Transverse colon (tissue), 4 donors: ENCODE measurements around the gene PROK2. TPM values are rescaled to one million over a fixed set of nuclear protein-coding genes. Genes with fewer than 3 reads are reported as not detected.

Experiments
- DNase-seq: peaks from one replicate; pipeline ENCODE4 v3.0.0-alpha.2; 2019
- H3K27ac ChIP-seq, 4 donors: fragments of 200-600 bp; sonication (generic); 2 replicates each; pipeline ENCODE4 v1.5.1; 2016 to 2018; ENCODE audit warnings: inconsistent platforms in 4 of 4
- H3K27me3 ChIP-seq: fragments of 200-600 bp; sonication (generic); 2 replicates; pipeline ENCODE4 v1.5.1; 2017; ENCODE audit warnings: inconsistent platforms
- H3K36me3 ChIP-seq, 4 donors: fragments of 200-600 bp; sonication (generic); 2 replicates each; pipeline ENCODE4 v1.5.1; 2017 to 2019; ENCODE audit warnings: inconsistent platforms in 4 of 4
- H3K4me1 ChIP-seq, 4 donors: fragments of 200-600 bp; sonication (generic); 2 replicates each; pipeline ENCODE4 v1.5.1; 2017 to 2020; ENCODE audit warnings: inconsistent platforms in 4 of 4
- H3K4me3 ChIP-seq, 4 donors: fragments of 200-600 bp; sonication (generic); 1 replicate in 1 of 4; 2 replicates in 3 of 4; pipeline versions ENCODE4 v1.5.1 to v1.6.1; 2017 to 2019; ENCODE audit warnings: inconsistent platforms in 4 of 4
- H3K9me3 ChIP-seq, 2 donors: fragments of 200-600 bp; sonication (generic); 2 replicates each; pipeline ENCODE4 v1.5.1; 2017 to 2019; ENCODE audit warnings: inconsistent platforms in 2 of 2
- EP300 ChIP-seq: sonication (generic); formaldehyde crosslinking; IDR thresholded peaks from one replicate; pipeline ENCODE4 v1.6.1; 2017; ENCODE audit warnings: antibody characterized with exemption, low read depth
- POLR2A ChIP-seq: fragments of 450-650 bp; IDR thresholded peaks from one replicate; pipeline ENCODE4 v1.6.1; 2016; ENCODE audit warnings: antibody characterized with exemption, mild to moderate bottlenecking, moderate library complexity
- POLR2AphosphoS5 ChIP-seq, 3 donors: sonication (generic); formaldehyde crosslinking; IDR thresholded peaks; one replicate each; pipeline ENCODE4 v1.6.1; 2016; ENCODE audit warnings: antibody characterized with exemption in 3 of 3
- WGBS, 2 donors: methylation state at CpG; one replicate each; pipeline ENCODE4 v1.1.5; 2018; ENCODE audit warnings: low coverage in 1 of 2; 5-methylcytosine and 5-hydroxymethylcytosine counted together
- in situ Hi-C, 4 donors: fragments of 200-750 bp; cut with MboI; loops; one replicate each; pipeline versions ENCODE4 v1.15.0 to v1.15.1; 2017; ENCODE audit warnings: low sequenced_read_pairs in 3 of 4, low pct_ligation_motif_present in 1 of 4, low pct_unique_long_range_greater_than_20kb in 1 of 4
- intact Hi-C: fragments of 100-400 bp; cut with DNase I; formaldehyde crosslinking; loops from one replicate; pipeline ENCODE4 v1.15.1; 2023; ENCODE audit warnings: low total_unique reads
- total RNA-seq, 4 donors: library from RNA; depleted of rRNA; stranded (reverse); fragments of >200 nt; gene quantifications; one replicate each; pipeline ENCODE4 v1.1.0, GENCODE V29; 2016
- TF ChIP-seq, protein P1 (sequence below), 5 experiments: fragments of 200-600 bp in 3 of 5; fragments of 450-650 bp in 2 of 5; sonication (generic) in 3 of 5; IDR thresholded peaks; 1 replicate in 2 of 5; 2 replicates in 3 of 5; pipeline ENCODE4 v1.5.1; 2016 to 2017; ENCODE audit warnings: antibody characterized with exemption in 5 of 5, inconsistent platforms in 3 of 5, mild to moderate bottlenecking in 2 of 5, moderate library complexity in 1 of 5

Gene PROK2
- total RNA-seq, 4 donors from 2014 or later, result not detected

DNA sequence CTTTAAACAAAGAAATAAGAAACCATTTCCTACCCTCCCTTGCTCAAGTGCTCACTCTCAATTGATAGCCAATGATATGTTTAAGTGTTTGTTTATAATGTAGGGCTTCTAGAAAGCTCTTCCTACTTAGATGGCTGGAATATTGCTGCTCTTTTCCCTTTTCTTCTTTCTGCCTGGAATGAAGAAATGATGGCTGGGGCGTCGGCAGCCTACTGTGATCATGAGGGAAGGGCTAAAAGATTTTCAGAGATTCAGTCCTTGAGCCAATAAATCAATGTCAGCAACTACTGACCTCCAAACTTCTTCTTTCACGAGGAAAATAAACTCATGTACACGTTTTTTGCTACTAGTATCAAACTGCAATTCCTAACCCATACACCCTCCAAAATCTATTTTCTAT lies 33.3 kb downstream of the PROK2 start:
- intact Hi-C loops, result no loop called here
- H3K9me3 ChIP-seq, result no peaks in the 10 kb centered on the region
- no peak for DNase-seq
- TF ChIP-seq EP300, result no peak
- TF ChIP-seq POLR2A, result no peak
- TF ChIP-seq, protein P1, sequence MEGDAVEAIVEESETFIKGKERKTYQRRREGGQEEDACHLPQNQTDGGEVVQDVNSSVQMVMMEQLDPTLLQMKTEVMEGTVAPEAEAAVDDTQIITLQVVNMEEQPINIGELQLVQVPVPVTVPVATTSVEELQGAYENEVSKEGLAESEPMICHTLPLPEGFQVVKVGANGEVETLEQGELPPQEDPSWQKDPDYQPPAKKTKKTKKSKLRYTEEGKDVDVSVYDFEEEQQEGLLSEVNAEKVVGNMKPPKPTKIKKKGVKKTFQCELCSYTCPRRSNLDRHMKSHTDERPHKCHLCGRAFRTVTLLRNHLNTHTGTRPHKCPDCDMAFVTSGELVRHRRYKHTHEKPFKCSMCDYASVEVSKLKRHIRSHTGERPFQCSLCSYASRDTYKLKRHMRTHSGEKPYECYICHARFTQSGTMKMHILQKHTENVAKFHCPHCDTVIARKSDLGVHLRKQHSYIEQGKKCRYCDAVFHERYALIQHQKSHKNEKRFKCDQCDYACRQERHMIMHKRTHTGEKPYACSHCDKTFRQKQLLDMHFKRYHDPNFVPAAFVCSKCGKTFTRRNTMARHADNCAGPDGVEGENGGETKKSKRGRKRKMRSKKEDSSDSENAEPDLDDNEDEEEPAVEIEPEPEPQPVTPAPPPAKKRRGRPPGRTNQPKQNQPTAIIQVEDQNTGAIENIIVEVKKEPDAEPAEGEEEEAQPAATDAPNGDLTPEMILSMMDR (IDR thresholded peaks at IDR 0.05), result no peak
- TF ChIP-seq POLR2AphosphoS5 (IDR thresholded peaks at IDR 0.05), result no peak
- peaks cover 39% of the 10 kb centered on the region for H3K27me3 ChIP-seq
- no peak overlapping the region for H3K4me3 ChIP-seq
- in situ Hi-C loops, result no loop called here
- no peak overlapping the region for H3K27ac ChIP-seq
- H3K36me3 ChIP-seq, result no peaks in the 10 kb centered on the region
- peaks cover 0 to 4% (median 2%) of the 10 kb centered on the region in 4 donors for H3K4me1 ChIP-seq
- WGBS, 2 donors, result 92 to 93% methylated on average over 4 of the region's 4 CpGs

DNA sequence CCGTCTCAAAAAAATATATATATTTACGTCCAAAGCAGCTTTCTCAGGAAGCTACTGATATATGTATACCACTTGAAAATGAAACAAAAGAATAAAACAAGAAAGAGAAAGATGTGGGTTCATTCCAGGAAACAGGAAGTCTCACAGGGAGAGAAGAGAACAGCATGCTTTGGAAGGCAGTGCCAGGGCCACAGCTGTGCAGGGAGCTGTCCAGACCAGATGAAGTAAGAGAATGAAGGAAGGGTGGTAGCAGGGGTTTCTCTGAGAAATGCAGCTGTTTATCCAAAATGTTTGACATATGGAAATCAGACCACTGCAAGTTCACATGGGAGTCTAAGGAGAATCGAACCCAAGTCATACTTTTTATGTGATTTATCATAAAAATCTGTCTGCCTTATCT lies 40.2 kb downstream of the PROK2 start:
- intact Hi-C loops, result no loop called here
- DNase-seq, result no peak
- WGBS, 2 donors, result 75 to 92% methylated on average over 2 to 3 of the region's 3 CpGs
- Histone ChIP-seq H3K9me3 (peaks cover 24 to 25% of the 10 kb centered on the region in 2 donors), H3K27me3 (no peaks in the 10 kb centered on the region), H3K27ac (no peak overlapping the region), H3K36me3 (no peaks in the 10 kb centered on the region), H3K4me1 (no peaks in the 10 kb centered on the region), H3K4me3 (no peak overlapping the region)
- TF ChIP-seq POLR2AphosphoS5 (IDR thresholded peaks at IDR 0.05) (no peak), POLR2A (no peak), EP300 (no peak)
- TF ChIP-seq, protein P1 (IDR thresholded peaks at IDR 0.05), result no peak
- in situ Hi-C loops, result loop anchor here in 1 of 4 donors (25.0 kb wide), 1 partner anchor 1093 kb away; the partner anchor contains the start of gene SHQ1

DNA sequence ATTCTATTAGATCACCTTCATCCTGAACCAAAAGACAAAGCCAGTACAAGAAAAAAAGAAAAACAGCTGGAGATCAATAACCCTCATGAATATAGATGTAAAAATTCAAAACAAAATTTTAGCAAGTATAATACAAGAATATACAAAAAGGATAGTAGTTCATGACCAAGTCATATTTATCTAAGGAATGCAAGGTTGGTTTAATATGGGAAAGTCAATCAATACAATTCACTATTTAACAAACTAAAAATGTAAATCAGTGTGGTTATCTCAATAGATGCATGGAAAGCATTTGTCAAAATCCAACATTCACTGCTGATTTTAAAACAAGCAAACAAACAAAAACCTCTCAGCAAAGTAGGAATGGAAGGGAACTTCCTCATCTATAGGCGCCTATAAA lies 42.3 kb downstream of the PROK2 start:
- in situ Hi-C loops (loop anchor here in 1 of 4 donors (25.0 kb wide), 1 partner anchor 1095 kb away; the partner anchor contains the start of gene SHQ1), intact Hi-C loops (no loop called here)
- Histone ChIP-seq H3K36me3 (no peaks in the 10 kb centered on the region), H3K27me3 (peaks cover 8% of the 10 kb centered on the region), H3K9me3 (peaks cover 24 to 25% of the 10 kb centered on the region in 2 donors), H3K27ac (no peak overlapping the region), H3K4me1 (no peaks in the 10 kb centered on the region), H3K4me3 (no peak overlapping the region)
- DNase-seq, result no peak
- TF ChIP-seq EP300, result no peak
- 89 to 97% methylated on average over 1 of the region's 1 CpG for WGBS, 2 donors

DNA sequence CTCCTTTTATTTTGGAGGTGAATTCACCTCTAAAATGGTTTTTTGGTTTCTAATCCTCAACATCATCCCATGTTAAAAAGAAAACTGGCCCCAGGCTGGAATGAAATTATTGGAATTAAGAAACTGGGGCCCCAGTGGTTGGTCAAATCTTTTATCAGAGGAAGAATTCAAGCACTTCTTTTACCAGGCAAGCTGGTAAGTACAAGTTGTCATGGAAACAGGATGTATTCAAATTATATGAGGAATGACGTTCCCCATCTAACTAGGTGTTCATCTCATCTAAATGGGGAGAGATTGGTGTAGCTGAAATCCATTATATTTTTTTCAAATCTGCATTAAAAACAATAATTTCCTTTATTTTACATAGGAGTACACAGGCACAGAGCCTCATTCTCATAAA lies 50.1 kb downstream of the PROK2 start:
- DNase-seq, result no peak
- H3K4me1 ChIP-seq, result peaks cover 0 to 3% (median 0%) of the 10 kb centered on the region in 4 donors
- no peak overlapping the region for H3K27ac ChIP-seq
- TF ChIP-seq POLR2AphosphoS5 (IDR thresholded peaks at IDR 0.05) (no peak), POLR2A (no peak), EP300 (no peak)
- TF ChIP-seq, protein P1 (IDR thresholded peaks at IDR 0.05), result no peak
- H3K9me3 ChIP-seq, result no peaks in the 10 kb centered on the region
- H3K27me3 ChIP-seq, result peaks cover 11% of the 10 kb centered on the region
- 60 to 83% methylated on average over 1 of the region's 1 CpG for WGBS, 2 donors
- intact Hi-C loops (no loop called here), in situ Hi-C loops (loop anchor here in 2 of 4 donors (10.0 to 25.0 kb wide), 2 partner anchors 1090 to 1102 kb away; partner anchors contain the start of gene SHQ1 (in 1 of the 2))
- H3K36me3 ChIP-seq, result no peaks in the 10 kb centered on the region
- no peak overlapping the region for H3K4me3 ChIP-seq

DNA sequence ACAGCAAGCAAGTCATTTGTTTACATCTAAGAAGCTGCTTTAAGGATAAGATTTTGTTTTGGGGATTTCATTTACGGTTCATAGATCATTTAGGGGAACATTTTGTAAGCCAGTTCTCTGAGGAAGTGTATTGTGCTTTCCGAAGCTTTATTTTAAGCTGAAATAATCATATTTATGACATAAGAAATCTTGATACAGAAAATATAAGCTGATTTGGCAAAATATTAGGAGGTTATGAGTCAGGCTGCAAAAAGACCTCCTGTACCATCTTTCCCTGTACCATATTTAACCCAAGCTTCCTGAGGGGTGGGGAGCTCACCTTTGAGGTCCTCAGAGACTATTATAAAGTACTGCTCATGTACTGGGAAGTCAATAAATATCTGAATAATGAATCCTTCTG lies 51.6 kb downstream of the PROK2 start:
- no peaks in the 10 kb centered on the region for H3K36me3 ChIP-seq
- 87 to 89% methylated on average over 2 of the region's 2 CpGs for WGBS, 2 donors
- H3K4me1 ChIP-seq, result peaks cover 0 to 11% (median 2%) of the 10 kb centered on the region in 4 donors
- H3K9me3 ChIP-seq, result no peaks in the 10 kb centered on the region
- no peak overlapping the region for H3K27ac ChIP-seq
- in situ Hi-C loops (loop anchor here in 2 of 4 donors (10.0 to 25.0 kb wide), 2 partner anchors 1091 to 1104 kb away; partner anchors contain the start of gene SHQ1 (in 1 of the 2)), intact Hi-C loops (no loop called here)
- no peak overlapping the region for H3K4me3 ChIP-seq
- H3K27me3 ChIP-seq, result peaks cover 10% of the 10 kb centered on the region
- TF ChIP-seq, protein P1 (IDR thresholded peaks at IDR 0.05), result no peak
- TF ChIP-seq POLR2A (no peak), EP300 (no peak), POLR2AphosphoS5 (IDR thresholded peaks at IDR 0.05) (no peak)
- DNase-seq, result no peak
